T-helper 1 cell treated with Interleukin-12 subunit alpha and Interleukin-12 subunit beta and Interleukin-4 antibody, amounts not matched to agents 30 μg/mL and 1 μg/mL, for 36 hours (primary cell): ENCODE measurements around the gene HSPG2.

Source experiments
- H3K27ac Mint-ChIP-seq: one replicate; pipeline ENCODE4 v1.8.0; 2021; ENCODE audit warnings: mild to moderate bottlenecking, mixed read lengths
- H3K27me3 Mint-ChIP-seq: one replicate; pipeline ENCODE4 v1.8.0; 2021; ENCODE audit warnings: low read depth, mixed read lengths
- H3K36me3 Mint-ChIP-seq: one replicate; pipeline ENCODE4 v1.8.0; 2021; ENCODE audit warnings: low read depth, mixed read lengths
- H3K4me1 Mint-ChIP-seq: one replicate; pipeline ENCODE4 v1.8.0; 2021; ENCODE audit warnings: low read depth, mixed read lengths
- H3K4me3 Mint-ChIP-seq: one replicate; pipeline ENCODE4 v1.8.0; 2021; ENCODE audit warnings: mild to moderate bottlenecking, moderate library complexity, mixed read lengths
- H3K9me3 Mint-ChIP-seq: one replicate; pipeline ENCODE4 v1.8.0; 2021; ENCODE audit warnings: mixed read lengths

The HSPG2 gene

GRCh38 chr1:21896026-21896425 lies 41.1 kb downstream of the HSPG2 start:
- no peaks in the 10 kb centered on the region for H3K4me1 Mint-ChIP-seq
- H3K27me3 Mint-ChIP-seq: no peaks in the 10 kb centered on the region
- no peak overlapping the region for H3K4me3 Mint-ChIP-seq
- H3K36me3 Mint-ChIP-seq: no peaks in the 10 kb centered on the region
- no peaks in the 10 kb centered on the region for H3K9me3 Mint-ChIP-seq
- no peak overlapping the region for H3K27ac Mint-ChIP-seq

- H3K27me3 Mint-ChIP-seq: no peaks in the 10 kb centered on the region
- no peaks in the 10 kb centered on the region for H3K36me3 Mint-ChIP-seq
- no peak overlapping the region for H3K4me3 Mint-ChIP-seq
- no peak overlapping the region for H3K27ac Mint-ChIP-seq
- H3K4me1 Mint-ChIP-seq: no peaks in the 10 kb centered on the region
- H3K9me3 Mint-ChIP-seq: no peaks in the 10 kb centered on the region
These were observed 42.9 kb downstream of the HSPG2 start for GRCh38 chr1:21894034-21894881.

- Mint-ChIP-seq H3K4me3 (no peak overlapping the region), H3K27ac (no peak overlapping the region), H3K36me3 (no peaks in the 10 kb centered on the region), H3K4me1 (no peaks in the 10 kb centered on the region), H3K9me3 (no peaks in the 10 kb centered on the region), H3K27me3 (no peaks in the 10 kb centered on the region)
These were observed 43.9 kb downstream of the HSPG2 start for GRCh38 chr1:21893046-21893805.

- H3K9me3 Mint-ChIP-seq: no peaks in the 10 kb centered on the region
- H3K4me1 Mint-ChIP-seq: no peaks in the 10 kb centered on the region
- H3K27me3 Mint-ChIP-seq: no peaks in the 10 kb centered on the region
These were observed 45.3 kb downstream of the HSPG2 start for GRCh38 chr1:21891621-21892479.

GRCh38 chr1:21891081-21891480 lies 46.0 kb downstream of the HSPG2 start:
- Mint-ChIP-seq H3K27ac (no peak overlapping the region), H3K4me1 (no peaks in the 10 kb centered on the region), H3K9me3 (no peaks in the 10 kb centered on the region), H3K36me3 (no peaks in the 10 kb centered on the region), H3K27me3 (no peaks in the 10 kb centered on the region), H3K4me3 (no peak overlapping the region)

More at GRCh38 chr1:21891621-21892479, 45.3 kb downstream of the HSPG2 start:
- H3K4me3 Mint-ChIP-seq: no peak overlapping the region
- no peak overlapping the region for H3K27ac Mint-ChIP-seq
- H3K36me3 Mint-ChIP-seq: no peaks in the 10 kb centered on the region

- no peaks in the 10 kb centered on the region for H3K9me3 Mint-ChIP-seq
- H3K4me3 Mint-ChIP-seq: no peak overlapping the region
- H3K27ac Mint-ChIP-seq: no peak overlapping the region
- H3K27me3 Mint-ChIP-seq: no peaks in the 10 kb centered on the region
- H3K36me3 Mint-ChIP-seq: no peaks in the 10 kb centered on the region
- H3K4me1 Mint-ChIP-seq: no peaks in the 10 kb centered on the region
These were observed 48.6 kb downstream of the HSPG2 start for GRCh38 chr1:21888500-21888899.

GRCh38 chr1:21887796-21888195 lies 49.3 kb downstream of the HSPG2 start:
- Mint-ChIP-seq H3K36me3 (no peaks in the 10 kb centered on the region), H3K4me3 (no peak overlapping the region), H3K9me3 (no peaks in the 10 kb centered on the region), H3K4me1 (no peaks in the 10 kb centered on the region), H3K27ac (no peak overlapping the region), H3K27me3 (no peaks in the 10 kb centered on the region)

GRCh38 chr1:21887216-21887736 lies 49.8 kb downstream of the HSPG2 start:
- H3K27ac Mint-ChIP-seq: no peak overlapping the region
- H3K4me3 Mint-ChIP-seq: no peak overlapping the region
- no peaks in the 10 kb centered on the region for H3K27me3 Mint-ChIP-seq
- H3K36me3 Mint-ChIP-seq: no peaks in the 10 kb centered on the region
- no peaks in the 10 kb centered on the region for H3K4me1 Mint-ChIP-seq
- no peaks in the 10 kb centered on the region for H3K9me3 Mint-ChIP-seq

GRCh38 chr1:21886486-21887215 lies 50.5 kb downstream of the HSPG2 start:
- Mint-ChIP-seq H3K4me1 (no peaks in the 10 kb centered on the region), H3K4me3 (no peak overlapping the region), H3K27me3 (no peaks in the 10 kb centered on the region), H3K27ac (no peak overlapping the region), H3K36me3 (no peaks in the 10 kb centered on the region), H3K9me3 (no peaks in the 10 kb centered on the region)

- no peaks in the 10 kb centered on the region for H3K9me3 Mint-ChIP-seq
- no peak overlapping the region for H3K27ac Mint-ChIP-seq
- H3K36me3 Mint-ChIP-seq: no peaks in the 10 kb centered on the region
- no peaks in the 10 kb centered on the region for H3K27me3 Mint-ChIP-seq
- H3K4me3 Mint-ChIP-seq: no peak overlapping the region
- H3K4me1 Mint-ChIP-seq: no peaks in the 10 kb centered on the region
These were observed 51.7 kb downstream of the HSPG2 start for GRCh38 chr1:21885236-21886037.

GRCh38 chr1:21884456-21885235 lies 52.5 kb downstream of the HSPG2 start:
- no peak overlapping the region for H3K4me3 Mint-ChIP-seq
- H3K27ac Mint-ChIP-seq: no peak overlapping the region
- no peaks in the 10 kb centered on the region for H3K36me3 Mint-ChIP-seq
- no peaks in the 10 kb centered on the region for H3K4me1 Mint-ChIP-seq
- no peaks in the 10 kb centered on the region for H3K9me3 Mint-ChIP-seq
- H3K27me3 Mint-ChIP-seq: no peaks in the 10 kb centered on the region

GRCh38 chr1:21882721-21883415 lies 54.2 kb downstream of the HSPG2 start:
- H3K27ac Mint-ChIP-seq: no peak overlapping the region
- H3K4me3 Mint-ChIP-seq: no peak overlapping the region
- no peaks in the 10 kb centered on the region for H3K9me3 Mint-ChIP-seq
- H3K4me1 Mint-ChIP-seq: no peaks in the 10 kb centered on the region
- no peaks in the 10 kb centered on the region for H3K36me3 Mint-ChIP-seq
- H3K27me3 Mint-ChIP-seq: no peaks in the 10 kb centered on the region
